Renal cortex interstitium (tissue), 11 donors: ENCODE data around the gene BAHCC1. TPM values are rescaled to one million over a fixed set of nuclear protein-coding genes. Genes with fewer than 3 reads are reported as not detected.

Experiments
- DNase-seq, 11 donors: peaks; one replicate each; pipeline ENCODE4 v3.0.0-alpha.2; 2013; ENCODE audit warnings: low read depth in 9 of 11, low spot score in 4 of 11; ENCODE audit errors: extremely low read depth in 1 of 11
- polyA plus RNA-seq, 3 donors: library from polyadenylated mRNA; unstranded; fragments of 120-200 nt; gene quantifications; one replicate each; pipeline ENCODE4 v1.2.1, GENCODE V29; 2013; ENCODE audit not compliant: insufficient read length in 3 of 3

The BAHCC1 gene
- polyA plus RNA-seq, 3 donors = 15.9 to 29.7 (median 29.3) TPM

GRCh38 chr17:81489998-81490992, 95.0 kb downstream of the BAHCC1 start:
- no peak for DNase-seq

DNA sequence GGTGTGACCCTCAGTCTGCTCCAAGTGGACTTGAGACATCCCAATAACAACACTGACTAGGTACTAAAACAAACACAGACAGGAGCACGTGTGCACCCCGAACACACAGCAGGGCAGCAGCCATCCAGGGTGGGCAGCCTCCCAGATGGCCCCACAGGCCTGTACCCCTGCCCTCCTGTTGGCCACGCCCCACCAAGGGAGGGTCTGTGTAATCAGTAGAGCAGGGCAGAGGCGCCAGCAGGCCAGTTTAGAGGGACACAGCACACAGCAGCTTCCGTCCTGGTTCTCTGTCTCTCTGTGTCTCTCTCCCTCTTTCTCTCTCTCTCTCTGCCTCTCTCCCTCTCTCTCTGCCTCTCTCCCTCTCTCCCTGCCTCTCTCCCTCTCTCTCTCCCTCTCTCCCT, 95.9 kb downstream of the BAHCC1 start:
- no peak for DNase-seq

DNA sequence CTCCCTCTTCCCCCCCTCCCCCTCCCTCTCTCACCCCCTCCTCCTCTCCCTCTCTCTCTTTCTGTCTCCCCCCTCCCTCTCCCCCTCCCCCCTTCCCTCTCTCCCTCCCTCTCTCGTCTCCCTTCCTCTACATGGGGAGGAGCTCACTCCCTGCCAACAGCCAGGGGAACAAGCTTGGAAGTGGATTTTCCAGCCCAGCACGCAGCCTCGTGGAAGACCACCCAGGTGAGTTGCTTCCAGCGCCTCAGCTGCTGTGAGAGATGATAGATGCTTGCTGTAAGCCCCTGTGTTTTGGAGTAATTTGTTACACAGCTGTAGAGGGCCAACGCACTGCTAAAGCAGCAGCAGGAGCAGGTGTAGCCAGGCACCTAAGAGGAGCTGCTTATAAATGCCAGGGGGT, 96.5 kb downstream of the BAHCC1 start:
- DNase-seq = no peak

GRCh38 chr17:81492202-81492601, 96.9 kb downstream of the BAHCC1 start:
- DNase-seq = no peak

- no peak for DNase-seq
Observed at GRCh38 chr17:81492706-81493105, 97.4 kb downstream of the BAHCC1 start.

GRCh38 chr17:81493198-81494038, 98.2 kb downstream of the BAHCC1 start:
- no peak for DNase-seq

DNA sequence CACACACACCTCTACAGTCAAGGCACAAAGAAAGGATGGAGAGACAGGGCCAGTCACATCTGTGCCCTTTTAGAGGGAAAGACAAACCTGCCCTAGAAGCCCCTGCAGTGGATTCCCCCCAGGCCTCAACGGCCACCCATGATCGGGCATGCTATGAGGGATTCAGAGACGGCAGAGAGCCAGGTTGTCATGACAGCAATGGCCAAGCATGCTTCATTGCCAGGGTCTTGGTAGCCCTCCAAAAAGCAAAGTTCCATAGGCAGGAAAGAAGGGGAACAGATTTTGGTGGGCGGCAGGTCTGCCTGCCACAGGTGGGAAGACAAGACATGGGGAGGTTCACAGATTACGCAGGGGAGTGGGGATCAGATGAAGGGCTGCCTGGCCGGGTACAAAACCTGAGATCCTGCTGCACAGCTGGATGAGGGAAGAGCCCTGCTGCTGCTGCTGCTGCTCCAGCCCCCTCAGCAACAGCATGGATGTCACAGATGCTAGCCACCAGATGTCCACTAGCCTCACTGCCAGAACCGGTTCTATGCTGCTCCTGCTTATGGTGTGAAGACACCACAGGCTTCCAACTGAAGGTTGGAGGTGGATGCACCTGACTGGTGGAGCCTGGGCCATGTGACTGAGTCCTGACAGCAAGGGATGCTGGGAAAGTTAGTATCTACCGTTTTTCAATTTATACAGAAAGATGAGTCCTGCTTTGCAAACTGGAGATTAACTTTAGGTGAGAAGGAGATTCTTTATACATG, 99.5 kb downstream of the BAHCC1 start:
- no peak for DNase-seq

GRCh38 chr17:81498953-81499600, 103.8 kb downstream of the BAHCC1 start:
- no peak for DNase-seq

DNA sequence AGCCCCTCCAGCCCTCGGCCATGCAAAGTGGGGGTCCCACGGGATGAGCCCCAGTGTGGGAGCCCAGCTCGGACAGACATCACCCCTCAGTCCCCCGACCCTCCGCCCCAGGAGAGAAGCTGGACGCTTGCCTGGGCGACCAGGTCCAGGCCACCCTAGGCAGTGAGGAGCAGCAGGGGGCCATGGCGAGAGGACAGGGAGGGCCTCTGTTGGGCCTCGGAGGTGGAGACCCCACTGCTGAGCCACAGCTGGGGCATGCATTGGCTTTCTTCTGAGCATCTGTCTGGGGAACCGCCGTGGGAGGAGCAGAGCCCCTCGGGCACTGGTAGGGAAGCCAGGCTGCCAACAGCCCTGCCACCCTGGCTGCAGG, 104.3 kb downstream of the BAHCC1 start:
- DNase-seq = no peak

DNA sequence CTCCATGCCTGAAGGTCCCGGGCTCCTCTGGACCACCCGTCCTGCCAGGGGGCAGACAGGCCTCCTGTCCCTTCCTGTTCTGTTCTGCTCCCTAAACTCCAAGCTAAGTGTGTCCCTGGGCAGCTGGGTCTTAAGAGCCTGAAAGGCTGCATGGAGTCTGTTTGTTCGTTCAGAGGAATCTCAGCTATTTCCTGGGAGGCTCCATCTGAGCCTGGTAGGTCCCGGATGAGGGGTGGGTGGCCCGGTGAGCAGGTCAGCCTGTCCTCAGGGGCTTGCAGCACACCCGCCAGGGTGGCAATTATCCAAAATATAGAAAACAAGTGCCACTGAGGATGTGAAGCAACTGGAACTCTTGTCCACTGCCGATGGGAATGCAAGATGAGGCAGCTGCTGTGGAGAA, 104.8 kb downstream of the BAHCC1 start:
- no peak for DNase-seq

GRCh38 chr17:81502471-81503017, 107.3 kb downstream of the BAHCC1 start:
- no peak for DNase-seq

DNA sequence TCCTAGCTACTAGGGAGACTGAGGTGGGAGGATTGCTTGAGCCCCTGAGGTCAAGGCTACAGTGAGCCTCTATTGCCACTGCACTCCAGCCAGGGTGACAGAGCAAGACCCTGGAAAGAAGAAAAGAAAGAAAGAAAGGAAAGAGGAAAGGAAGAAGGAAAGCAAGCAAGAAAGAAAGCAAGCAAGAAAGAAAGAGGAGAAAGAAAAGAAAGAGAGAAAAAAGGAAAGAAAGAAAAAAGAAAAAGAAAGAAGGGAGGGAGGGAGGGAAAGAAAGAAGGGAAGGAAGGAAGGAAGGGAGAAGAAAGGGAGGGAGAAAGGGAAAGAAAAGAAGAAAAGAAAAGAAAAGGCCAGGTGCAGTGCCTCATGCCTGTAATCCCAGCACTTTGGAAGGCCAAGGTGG, 108.4 kb downstream of the BAHCC1 start:
- DNase-seq = no peak

- DNase-seq = no peak
Observed at GRCh38 chr17:81508639-81509206, 113.5 kb downstream of the BAHCC1 start.

DNA sequence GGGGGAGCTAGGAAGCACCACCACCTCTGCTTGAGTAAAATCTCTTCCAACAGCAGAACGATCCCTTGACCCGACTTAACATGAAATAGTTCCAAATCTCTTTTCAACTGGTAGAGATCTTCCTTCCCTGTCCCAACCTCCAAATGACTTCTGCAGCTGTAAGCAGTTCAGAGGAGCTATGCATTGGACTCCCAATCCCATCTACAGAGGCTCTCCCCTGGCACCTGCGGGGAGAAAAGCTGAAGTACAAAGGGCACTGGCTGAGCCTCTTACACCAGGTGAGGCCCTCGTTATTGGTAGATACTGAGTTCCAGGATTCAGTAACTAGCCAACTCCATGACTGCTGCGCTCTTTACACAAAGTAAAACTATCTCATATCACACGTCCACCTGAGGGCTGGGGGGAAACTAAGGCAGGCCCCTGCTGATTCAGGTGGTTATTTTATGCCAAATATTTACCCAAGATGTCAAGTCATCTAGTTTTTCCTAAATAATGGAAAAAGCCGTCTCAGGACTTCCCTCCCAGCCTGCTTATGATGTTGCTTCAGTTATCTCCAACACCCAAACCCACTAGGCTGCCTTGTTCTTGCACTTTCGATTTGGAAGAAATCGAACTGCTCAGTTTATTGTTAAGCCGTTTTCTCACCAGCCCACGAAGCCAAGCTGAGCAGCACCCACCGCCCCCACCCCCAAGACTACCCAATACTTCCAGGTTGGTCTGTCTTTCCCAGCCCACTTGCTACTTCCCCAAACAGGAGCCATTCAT, 114.1 kb downstream of the BAHCC1 start:
- DNase-seq = no peak

DNA sequence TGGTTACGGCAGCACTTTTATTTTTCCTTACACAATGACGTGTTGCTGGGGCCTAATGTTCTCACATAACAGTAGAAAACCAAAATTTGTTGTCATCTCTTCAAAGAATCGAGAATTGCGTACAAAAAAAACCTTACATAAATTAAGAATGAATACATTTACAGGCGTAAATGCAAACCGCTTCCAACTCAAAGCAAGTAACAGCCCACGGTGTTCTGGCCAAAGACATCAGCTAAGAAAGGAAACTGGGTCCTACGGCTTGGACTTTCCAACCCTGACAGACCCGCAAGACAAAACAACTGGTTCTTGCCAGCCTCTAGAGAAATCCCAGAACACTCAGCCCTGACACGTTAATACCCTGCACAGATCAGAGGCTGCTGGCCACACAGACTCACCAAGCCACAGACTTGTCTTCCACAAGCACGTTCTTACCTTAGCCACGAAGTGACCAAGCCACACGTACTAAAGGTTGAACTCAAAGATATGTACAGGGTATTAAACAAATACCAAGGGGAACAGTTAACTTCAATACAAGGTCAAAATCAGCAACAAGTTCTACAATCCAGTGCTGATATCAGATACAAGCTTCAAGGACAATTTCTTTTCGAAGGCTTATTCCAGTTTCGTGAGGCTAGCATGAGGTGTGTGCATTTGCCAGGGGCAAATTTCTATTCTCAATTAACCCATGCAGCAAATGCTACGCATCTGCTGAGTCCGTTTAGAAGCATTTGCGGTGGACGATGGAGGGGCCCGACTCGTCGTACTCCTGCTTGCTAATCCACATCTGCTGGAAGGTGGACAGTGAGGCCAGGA, 114.9 kb downstream of the BAHCC1 start:
- no peak for DNase-seq

GRCh38 chr17:81510785-81511553, 115.7 kb downstream of the BAHCC1 start:
- DNase-seq = no peak
